OCI-LY7 (cell line): ENCODE data around the gene CRIP1.

Source experiments
- CTCF ChIP-seq: fragments of 200-600 bp; sonication (generic); conservative IDR thresholded peaks from 2 replicates; pipeline ENCODE4 v1.5.1; 2014; ENCODE audit warnings: mild to moderate bottlenecking, antibody characterized with exemption, low read length, moderate library complexity, mixed read lengths
- EZH2phosphoT487 ChIP-seq: fragments of 200-600 bp; sonication (generic); IDR thresholded peaks from 2 replicates; pipeline ENCODE4 v1.6.1; 2018; ENCODE audit warnings: low read depth, borderline replicate concordance, mild to moderate bottlenecking, mixed run types, antibody characterized with exemption, low read length, moderate library complexity, mixed read lengths

GRCh38 chr14:105529569-105530284 is 43.0 kb downstream of the CRIP1 start:
- TF ChIP-seq CTCF = no peak
- no peak for TF ChIP-seq EZH2phosphoT487
